A673 (cell line): Measurements from ENCODE around the gene MYO1E.

Source experiments
- CTCF ChIP-seq: fragments of 300-800, 200-600 bp; sonication (generic); conservative IDR thresholded peaks from 2 replicates; pipeline ENCODE4 v1.5.1; 2017; ENCODE audit warnings: low read depth, mild to moderate bottlenecking, antibody characterized with exemption, low read length, moderate library complexity, mixed read lengths
- EZH2 ChIP-seq: fragments of 200-600 bp; sonication (generic); IDR thresholded peaks from 2 replicates; pipeline ENCODE4 v1.6.1; 2017; ENCODE audit warnings: borderline replicate concordance, low read depth, mild to moderate bottlenecking, mixed read lengths, antibody characterized with exemption, low read length; ENCODE audit not compliant: poor library complexity, severe bottlenecking

- no peak for TF ChIP-seq CTCF
- no peak for TF ChIP-seq EZH2
Measured at GRCh38 chr15:59372352-59373211, at the start of gene MYO1E.
